Urothelium cell line (cell line): Measurements from ENCODE around the gene COMT.
"Not testable (repeated sequence)": the region's sequence is repeated elsewhere in the genome, so short reads cannot be mapped to it uniquely, and the experiment has no call there.

Experiments
- DNase-seq: peaks from one replicate; pipeline ENCODE4 v3.0.0; 2011; ENCODE audit warnings: low spot score, mixed read lengths
- FAIRE-seq: peaks from 2 replicates; lab custom pipeline; 2011; peaks lifted over from hg19 to GRCh38; lab: Jason Lieb, UNC

The COMT gene

DNA sequence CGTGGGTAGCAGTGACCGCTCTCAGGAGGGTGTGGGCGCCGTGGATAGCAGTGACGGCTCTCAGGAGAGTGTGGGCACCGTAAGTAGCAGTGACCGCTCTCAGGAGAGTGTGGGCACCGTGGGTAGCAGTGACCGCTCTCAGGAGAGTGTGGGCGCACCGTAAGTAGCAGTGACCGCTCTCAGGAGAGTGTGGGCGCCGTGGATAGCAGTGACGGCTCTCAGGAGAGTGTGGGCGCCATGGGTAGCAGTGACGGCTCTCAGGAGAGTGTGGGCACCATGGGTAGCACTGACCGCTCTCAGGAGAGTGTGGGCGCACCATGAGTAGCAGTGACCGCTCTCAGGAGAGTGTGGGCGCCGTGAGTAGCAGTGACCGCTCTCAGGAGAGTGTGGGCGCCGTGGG lies 34.7 kb upstream of the COMT start:
- not testable (repeated sequence) for FAIRE-seq, DNase-seq

DNA sequence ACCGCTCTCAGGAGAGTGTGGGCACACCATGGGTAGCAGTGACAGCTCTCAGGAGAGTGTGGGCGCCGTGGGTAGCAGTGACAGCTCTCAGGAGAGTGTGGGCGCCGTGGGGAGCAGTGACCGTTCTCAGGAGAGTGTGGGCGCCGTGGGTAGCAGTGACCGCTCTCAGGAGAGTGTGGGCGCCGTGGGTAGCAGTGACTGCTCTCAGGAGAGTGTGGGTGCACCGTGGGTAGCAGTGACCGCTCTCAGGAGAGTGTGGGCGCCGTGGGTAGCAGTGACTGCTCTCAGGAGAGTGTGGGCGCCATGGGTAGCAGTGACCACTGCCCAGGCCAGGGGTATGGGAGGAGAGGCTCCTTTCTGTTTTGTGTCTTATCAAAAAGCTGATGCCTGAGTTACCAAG lies 33.7 kb upstream of the COMT start:
- not testable (repeated sequence) for FAIRE-seq, DNase-seq

DNA sequence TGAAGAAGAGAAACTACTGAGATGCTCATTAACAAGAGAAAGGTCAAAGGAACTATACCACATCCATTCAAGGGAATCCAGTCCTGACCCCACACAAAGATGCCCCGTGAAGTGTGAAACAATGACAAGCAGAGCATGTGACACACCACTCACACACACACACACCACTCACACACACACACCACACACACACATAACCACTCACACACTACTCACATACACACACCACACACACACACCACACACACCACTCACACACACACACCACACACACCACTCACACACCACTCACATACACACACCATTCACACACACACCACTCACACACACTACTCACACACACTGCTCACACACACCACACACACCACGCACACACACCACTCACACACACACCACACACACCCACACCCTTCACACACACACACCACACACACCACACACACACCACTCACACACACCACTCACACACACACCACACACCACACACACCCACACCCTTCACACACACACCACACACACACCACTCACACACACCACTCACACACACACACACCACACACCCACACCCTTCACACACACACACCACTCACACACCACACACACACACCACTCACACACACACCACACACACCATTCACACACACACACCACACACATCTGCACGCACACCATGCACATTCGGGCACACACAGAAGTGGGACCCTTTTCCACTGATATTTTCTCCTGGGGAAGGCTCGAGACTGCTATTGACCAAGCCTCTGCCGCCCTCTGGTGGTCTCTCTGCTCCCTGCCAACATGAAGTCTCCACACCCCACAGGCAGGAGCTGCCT lies 32.0 kb upstream of the COMT start:
- DNase-seq (peak; percentile 92), FAIRE-seq (peak; percentile 100)

DNA sequence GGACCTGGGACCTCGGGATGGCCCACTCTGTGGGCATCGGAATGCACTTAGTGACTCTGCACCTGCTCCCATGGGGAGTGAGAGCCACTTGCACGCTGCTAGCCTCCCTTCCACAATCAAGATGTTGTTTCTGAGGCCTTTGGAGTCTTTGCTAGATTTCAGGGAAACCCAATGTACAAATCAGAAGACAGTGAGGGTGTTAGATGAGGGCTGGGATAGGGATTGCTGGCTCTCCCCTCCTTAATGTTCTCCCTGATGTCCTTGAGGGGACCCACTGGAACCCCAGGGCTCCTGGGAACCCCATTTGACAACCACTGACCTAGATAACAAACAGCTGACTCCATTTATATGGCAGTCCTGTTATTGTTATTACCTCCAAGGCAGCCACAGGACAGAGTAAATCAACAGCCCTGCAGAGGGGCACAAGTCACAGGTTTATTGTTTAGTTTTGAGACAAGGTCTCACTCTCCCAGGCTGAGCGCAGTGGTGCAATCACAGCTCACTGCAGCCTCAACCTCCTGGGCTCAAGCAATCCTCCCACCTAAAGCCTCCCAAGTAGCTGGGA lies 31.3 kb upstream of the COMT start:
- no peak for FAIRE-seq

DNA sequence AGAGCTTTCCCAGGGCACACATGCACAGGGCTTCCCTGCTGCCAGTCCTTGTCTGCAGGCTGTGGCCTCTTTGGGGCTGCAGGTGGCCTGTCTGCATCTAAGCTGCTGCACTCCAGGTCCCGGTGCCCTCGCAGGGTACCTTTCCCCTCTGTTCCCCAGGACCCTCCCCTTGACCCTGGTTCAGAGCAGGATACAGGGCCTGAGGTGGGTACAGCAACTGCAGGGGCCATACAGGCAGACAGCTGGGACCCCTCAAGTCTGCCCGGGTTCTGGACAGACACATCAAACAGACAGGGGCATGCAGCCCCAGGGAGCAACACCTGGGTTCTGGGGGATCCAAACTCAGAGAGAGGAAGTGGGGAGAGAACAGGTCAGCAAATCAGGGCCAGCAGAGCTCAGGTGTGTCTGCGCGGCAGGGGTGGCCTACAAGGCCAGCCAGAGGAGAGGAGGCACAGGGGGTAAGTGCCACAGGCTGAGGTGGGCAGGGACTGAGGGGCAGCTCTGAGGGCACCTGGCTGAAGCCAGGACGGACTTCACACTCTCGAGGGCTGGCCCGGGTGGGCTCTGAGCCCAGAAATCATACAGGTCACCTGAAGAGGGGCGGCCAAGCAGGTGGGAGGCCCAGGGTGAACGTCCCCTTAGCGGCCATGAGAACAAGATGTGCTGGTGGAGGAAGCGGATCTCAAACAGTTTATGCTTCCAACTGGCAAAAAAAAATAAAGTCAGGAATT lies 29.9 kb upstream of the COMT start:
- DNase-seq (no peak), FAIRE-seq (peak; percentile 59)

More for the DNA sequence above, 31.3 kb upstream of the COMT start:
- no peak for DNase-seq

DNA sequence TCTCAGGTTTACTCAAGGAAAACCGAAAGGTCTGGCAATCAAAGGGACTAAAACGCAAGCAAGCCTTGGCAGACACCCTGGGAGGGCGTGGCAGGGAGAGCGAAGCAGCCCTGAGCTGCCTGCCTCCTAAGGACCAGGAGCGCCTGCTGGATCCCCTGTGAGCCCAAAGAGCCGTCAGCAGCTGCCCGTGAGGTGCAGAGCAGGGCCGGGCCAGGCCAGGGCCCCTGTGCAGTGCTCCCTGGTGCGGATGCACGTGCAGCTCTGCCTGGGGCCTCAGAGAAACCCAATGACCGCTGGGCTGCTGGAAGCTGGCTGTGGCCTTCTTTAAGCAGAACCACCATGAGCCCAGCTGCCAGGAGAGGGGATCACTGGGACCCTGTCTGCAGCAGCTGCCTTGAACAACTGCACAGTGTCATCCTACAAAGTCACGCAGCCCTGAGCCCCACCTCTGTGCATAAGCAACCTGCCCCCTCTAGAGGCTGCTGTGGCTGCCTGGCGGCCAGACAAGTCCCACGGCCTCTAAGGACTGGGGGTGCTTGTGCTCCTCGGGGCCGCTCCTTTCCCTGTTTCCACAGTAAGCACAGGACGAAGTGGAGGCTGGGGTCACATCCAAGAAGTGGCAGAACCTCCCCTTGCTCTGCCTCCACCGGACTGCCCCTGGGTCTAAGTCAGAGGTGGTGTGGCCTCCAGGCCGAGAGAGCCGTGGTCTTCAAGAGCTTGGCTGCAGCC lies 29.1 kb upstream of the COMT start:
- no peak for FAIRE-seq
- no peak for DNase-seq

DNA sequence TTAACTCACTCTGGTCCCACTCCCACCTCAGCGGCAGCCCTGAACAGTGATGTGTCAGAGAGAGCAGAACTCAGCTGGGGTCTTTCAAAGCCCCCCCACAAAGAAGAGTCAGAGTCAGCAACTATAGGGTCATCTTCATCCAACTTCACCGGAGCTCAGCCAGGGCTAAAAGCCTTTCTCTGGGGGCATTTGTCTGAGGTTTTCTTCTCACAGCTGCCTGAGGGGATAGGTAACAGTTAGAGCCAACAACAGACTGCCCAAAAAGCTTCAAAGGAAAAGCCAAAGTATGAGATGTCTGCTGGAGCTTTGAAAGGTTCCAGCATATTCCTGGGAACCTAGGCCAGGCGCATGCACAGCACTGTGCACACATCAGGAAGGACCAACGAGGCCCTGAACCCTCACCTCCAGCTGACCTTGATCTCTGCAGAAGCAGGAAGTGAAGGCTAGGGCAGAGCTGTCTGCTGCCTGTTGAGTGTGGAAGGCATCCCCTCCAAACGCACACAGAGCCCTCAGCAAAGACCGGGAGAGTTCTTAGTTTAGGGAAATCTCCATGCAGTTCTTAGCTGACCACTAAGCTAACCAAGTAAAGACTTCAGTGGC lies 28.1 kb upstream of the COMT start:
- FAIRE-seq = no peak
- no peak for DNase-seq

DNA sequence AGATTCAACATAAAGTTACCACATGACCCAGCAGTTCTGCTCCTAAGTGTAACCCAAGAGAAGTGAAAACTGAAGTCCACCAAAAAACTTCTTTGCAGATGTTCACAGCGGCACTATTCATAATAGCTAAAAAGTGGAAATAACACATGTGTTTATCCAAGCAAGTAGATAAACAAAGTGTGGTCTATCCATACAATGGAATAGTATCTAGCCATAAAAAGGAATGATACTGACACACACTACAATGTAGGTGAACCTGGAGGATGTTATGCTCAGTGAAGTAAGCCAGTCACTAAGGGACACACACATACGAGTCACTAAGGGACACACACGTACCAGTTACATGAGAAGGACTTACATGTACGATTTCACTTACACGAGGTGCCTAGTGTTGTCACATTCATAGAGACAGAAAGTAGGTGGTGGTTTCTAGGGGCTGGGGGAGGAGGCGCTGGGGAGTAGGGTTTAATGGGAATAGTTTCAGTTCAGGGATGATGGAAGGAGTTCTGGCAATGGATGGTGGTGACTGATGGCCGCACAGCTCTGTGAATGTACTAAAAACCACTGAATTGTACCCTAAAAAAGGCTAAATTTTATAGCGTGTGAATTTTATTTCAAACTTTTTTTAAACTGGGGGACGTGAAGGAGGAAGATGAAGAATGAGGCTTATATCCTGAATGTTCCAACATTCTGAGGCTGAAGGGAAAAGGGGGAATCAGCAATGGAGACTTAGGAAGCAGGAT lies 27.2 kb upstream of the COMT start:
- FAIRE-seq (peak; percentile 59), DNase-seq (no peak)

DNA sequence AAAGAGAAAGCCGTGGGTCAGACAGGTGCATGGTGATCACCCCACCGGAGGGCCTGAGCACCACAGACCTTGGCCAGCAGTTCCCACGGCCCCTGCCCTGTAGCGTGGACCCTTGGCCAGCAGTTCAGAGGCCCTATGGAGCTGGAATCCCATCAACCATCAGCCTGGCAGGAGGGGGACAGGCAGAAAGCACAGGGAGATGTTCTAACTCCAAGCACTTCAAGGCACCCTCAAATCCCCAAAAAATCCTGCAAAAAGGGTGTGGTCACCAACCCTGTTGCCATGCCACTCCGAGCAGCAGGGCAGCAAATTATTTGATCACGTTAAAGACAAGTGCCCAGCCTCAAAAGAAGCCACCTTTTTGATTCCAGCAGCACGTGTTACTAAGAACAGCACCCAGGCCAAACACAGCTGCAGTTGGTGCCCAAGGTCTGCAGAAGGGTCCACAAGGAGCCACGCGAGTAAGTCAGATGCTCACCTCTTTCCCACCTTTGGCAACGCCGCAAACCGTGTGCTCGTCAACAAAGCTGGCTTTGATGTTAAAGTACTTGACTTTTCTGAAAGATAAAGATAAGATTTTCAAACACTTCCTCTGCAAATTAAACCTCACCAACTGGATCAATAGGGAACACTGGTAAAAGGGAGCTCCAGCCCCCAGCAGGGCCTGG lies 26.2 kb upstream of the COMT start:
- no peak for DNase-seq
- no peak for FAIRE-seq

DNA sequence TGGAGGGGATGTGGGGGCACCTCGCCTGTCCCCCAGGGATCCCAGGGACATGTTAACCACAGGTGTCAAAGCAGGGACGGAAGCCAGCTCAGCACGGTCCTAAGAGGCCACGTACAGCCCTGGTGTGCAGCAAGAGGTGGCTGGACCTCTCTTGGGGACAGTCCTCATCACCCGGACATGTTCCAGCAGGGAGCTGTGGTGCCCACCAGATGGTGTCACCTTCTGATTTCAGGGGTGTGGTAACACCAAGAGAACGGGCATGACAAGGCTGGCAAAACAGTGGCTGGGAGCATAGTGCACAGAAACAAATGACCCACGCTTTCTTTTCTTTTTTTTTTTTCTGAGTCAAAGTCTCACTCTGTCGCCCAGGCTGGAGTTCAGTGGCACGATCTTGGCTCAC lies 25.6 kb upstream of the COMT start:
- no peak for FAIRE-seq
- DNase-seq = no peak

DNA sequence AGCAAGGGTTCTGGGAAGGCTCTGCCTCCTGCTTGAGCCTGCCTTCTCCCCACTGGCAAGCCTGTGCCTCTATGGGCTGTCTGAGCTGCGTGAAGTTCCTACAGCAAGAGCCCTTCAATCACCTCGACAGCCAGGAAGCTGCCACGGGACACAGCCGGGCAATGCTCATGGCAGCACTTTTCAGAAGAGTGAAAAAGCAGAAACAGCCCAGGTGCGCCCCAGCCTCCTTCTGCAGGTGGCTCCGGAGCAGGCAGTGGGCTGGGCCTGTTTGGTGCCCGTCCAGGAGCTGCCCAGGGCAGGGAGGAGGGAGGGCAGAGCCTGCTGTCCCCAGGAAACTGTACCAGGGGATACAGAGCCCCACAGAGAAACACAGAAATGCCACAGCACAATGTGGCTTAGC lies 24.6 kb upstream of the COMT start:
- FAIRE-seq (no peak), DNase-seq (no peak)

DNA sequence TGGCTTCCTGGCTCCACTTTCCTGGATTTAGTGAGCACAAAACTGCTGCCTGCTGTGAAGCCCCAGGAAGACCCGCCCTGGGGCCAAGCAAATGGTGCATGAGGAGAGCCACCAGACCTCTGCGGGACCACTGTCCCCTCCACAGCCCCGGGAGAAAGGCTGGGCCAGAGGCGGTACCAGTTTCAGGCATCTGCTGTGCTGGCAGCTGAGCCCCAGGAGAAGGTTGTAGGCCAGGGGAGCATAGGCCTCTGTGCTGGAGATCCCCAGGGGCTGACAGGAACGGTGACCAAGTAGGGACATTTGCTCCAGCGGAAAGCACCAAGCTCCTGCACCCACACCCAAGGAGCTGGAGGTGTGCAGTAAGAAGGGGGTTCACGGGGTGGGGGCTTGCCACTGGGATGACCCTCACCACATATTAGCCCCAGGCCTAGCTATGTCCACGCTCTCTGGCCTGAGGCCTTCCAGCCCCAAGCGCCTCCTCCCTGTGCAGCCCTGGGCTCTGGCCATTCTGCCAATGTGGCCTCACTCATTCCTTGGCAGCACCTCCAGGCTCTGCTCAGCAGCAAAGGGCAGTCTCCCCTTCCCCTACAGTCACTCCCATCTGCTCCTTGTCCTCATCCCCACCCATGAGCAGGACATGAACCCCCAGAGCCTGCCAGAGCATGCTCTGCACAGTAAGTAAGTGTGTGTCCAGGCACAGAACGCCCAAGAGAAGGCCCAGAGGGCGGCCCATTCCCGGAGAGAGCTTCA lies 24.0 kb upstream of the COMT start:
- DNase-seq (no peak), FAIRE-seq (no peak)

DNA sequence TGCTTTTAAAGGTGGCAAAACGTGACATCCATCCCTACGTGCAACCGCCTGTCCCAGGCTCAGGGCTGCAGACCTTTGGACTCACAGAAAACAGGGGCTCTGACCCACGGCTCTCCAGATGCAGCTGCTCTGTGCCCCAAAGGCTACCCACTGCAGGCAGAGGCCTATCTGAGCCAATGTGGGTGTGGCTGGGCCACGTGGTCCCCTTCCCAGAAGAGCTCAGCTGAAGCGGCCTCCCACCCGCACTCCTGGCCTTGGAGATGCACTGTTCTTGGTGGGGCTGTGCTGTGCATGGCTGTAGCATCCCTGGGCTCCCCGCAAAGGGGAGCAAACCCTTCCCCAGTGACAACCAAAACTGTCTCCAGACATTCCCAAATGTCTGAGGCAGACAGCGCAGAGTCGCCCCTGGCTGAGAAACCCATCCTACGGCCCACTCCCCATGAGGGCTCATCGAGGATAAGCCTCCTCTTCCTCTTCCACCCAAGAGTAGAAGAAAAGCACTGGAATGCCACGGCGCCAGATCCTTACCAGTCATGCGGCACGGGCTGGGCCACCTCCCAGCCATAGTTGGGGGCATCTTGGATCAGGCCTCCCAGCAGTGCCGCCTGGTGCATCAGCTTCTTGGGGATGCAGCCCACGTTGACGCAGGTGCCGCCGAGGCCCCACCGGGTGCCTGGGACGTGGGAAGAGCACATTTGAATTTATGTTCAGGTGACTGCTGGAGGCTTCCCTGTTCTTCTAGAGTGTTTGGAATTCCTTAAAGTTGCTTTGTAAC lies 23.1 kb upstream of the COMT start:
- no peak for FAIRE-seq
- DNase-seq = no peak

DNA sequence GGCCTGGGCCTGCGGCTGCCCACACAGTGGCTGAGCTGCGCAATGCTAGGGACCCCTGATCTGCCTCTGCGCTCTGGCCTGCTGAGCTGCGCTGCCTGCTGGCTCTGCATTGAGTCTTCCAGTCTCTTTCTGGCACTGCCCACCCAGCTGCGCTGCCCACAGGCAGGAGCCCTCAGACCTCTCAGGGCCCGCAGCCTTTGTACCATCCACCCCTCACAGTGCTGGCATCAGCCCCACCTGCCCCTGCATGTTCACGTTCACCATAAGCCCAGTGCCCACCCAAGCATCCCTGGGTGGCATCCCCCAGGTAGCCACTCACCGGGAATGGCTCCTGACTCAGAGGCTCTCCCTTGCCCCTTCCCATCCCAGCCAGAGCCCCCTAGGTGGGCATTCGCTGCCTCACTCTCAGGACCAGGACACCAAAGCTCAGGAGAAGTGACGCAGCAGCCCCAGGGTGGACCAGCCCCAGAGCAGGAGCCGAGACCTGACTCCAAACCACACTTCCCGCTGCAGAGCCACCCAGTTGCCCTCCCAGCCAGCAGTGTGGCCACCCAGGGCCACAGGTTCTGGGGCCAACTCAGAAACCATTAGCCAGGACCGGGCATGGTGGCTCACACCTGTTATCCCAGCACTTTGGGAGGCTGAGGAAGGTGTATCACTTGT lies 21.7 kb upstream of the COMT start:
- FAIRE-seq (no peak), DNase-seq (no peak)

DNA sequence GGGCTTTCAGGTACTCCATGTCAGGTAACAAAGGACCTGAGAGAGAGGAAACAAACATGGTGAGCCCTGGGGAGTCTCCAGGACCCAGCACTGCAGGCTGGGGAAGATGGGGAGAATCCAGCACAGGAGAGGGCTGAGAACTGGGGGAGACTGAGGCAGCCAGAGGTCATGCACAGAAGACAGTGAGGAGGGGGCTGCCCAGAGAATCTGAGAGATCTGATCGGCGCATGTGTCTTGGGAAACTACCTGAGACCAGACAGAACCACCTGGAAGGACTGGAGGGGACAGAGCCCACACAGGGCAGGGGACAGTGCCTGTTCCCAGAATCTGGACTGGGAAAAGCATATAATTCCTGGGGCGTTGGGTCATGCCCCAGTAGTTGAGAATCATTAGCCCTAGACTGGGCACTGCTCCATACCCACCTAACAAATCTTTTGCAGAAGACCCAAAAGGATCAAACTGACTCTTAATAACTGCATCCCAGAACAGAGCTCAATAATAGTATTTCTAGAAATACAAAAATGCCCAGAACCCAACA lies 20.0 kb upstream of the COMT start:
- DNase-seq (no peak), FAIRE-seq (no peak)

DNA sequence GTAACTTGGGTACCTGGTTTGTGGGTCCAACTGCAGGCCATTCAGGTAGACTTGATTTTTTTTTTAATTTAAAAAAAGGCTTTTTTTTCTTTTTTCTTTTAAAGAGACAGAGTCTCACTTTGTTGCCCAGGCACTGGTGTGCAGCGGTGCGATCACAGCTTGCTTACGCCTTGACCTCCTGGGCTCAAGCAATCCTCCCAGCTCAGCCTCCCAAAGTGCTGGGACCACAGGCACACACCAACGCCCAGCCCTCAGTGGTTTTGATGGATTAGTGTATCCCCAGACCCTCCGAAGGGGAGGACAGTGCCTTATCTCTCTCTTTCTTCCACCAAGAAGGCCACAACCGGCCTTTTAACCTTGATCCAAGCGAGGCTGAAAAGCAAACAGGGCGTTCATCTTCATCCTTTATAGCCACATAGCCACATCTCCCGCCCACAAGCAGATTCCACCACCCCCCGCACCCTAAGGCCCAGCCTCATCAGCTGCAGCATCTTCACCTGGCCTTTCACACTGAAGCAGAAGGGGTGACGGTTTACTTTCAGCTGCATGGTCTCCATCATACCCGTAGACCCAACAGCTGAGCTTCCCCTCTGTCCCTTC lies 17.6 kb upstream of the COMT start:
- DNase-seq (no peak), FAIRE-seq (no peak)

DNA sequence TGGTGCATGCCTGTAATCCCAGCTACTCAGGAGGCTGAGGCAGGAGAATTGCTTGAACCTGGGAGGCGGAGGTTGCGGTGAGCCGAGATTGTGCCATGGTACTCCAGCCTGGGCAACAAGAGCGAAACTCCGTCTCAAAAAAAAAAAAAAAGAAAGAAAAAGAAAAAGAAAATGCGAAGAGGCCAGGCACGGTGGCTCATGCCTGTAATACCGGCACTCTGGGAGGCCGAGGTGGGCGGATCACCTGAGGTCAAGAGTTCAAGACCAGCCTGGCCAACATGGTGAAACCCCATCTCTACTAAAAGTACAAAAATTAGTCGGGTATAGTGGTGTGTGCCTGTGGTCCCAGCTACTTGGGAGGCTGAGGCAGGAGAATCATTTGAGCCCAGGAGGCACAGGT lies 15.5 kb upstream of the COMT start:
- FAIRE-seq, DNase-seq: not testable (repeated sequence)
